Bronchial epithelial cell (primary cell): Measurements from ENCODE around the gene TMEM236. TPM values are rescaled to one million over a fixed set of nuclear protein-coding genes. Genes with fewer than 3 reads are reported as not detected.

Experiments
- DNase-seq: peaks from one replicate; pipeline ENCODE4 v3.0.0-alpha.2; 2010; ENCODE audit warnings: low read depth
- FAIRE-seq: peaks from 2 replicates; lab custom pipeline; 2011; peaks lifted over from hg19 to GRCh38; lab: Jason Lieb, UNC
- H3K27me3 ChIP-seq: 2 replicates; pipeline ENCODE4 v1.5.1; 2011; ENCODE audit warnings: low read length; ENCODE audit not compliant: control insufficient read depth, insufficient read depth
- H3K36me3 ChIP-seq: 2 replicates; pipeline ENCODE4 v1.5.1; 2011; ENCODE audit warnings: low read length; ENCODE audit not compliant: control insufficient read depth, insufficient read depth
- H3K4me3 ChIP-seq: 2 replicates; pipeline ENCODE4 v1.5.1; 2011; ENCODE audit warnings: mild to moderate bottlenecking, low read depth, low read length, control low read depth
- total RNA-seq: library from RNA; depleted of rRNA; stranded (reverse); fragments of >200 nt; gene quantifications from 2 replicates; pipeline ENCODE4 v1.2.1, GENCODE V29; 2014
- TF ChIP-seq, protein P1 (sequence below): IDR thresholded peaks from 2 replicates; pipeline ENCODE4 v1.5.1; 2011; ENCODE audit warnings: mild to moderate bottlenecking, moderate library complexity, low read length, control low read depth, inconsistent platforms; ENCODE audit not compliant: insufficient read depth, severe bottlenecking

TMEM236 gene
- total RNA-seq, 1 donor from 2014 or later = under 0.01 TPM

DNA sequence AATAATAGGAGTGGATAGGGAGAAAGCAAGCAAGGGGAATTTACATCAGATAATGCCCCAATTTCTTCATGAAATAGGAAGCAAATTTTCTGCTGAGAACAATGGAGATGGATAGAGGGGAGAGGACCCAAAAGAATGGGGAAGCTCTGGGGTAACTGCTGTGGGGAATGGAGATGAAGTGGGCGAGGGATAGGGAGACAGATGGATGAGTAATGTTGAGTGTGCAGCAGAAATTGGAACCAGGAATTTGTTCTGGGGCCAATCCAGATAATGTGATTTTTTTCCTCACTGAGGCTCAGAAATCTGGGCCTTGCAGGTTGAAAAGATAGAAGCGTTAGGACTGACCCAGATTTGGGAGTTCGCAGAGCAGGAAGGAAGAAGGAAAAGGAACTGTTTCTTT lies 32.7 kb downstream of the TMEM236 start:
- Histone ChIP-seq H3K36me3 (no peaks in the 10 kb centered on the region), H3K27me3 (no peaks in the 10 kb centered on the region), H3K4me3 (no peak overlapping the region)
- no peak for FAIRE-seq
- DNase-seq = peak; percentile 72
- TF ChIP-seq, protein P1, sequence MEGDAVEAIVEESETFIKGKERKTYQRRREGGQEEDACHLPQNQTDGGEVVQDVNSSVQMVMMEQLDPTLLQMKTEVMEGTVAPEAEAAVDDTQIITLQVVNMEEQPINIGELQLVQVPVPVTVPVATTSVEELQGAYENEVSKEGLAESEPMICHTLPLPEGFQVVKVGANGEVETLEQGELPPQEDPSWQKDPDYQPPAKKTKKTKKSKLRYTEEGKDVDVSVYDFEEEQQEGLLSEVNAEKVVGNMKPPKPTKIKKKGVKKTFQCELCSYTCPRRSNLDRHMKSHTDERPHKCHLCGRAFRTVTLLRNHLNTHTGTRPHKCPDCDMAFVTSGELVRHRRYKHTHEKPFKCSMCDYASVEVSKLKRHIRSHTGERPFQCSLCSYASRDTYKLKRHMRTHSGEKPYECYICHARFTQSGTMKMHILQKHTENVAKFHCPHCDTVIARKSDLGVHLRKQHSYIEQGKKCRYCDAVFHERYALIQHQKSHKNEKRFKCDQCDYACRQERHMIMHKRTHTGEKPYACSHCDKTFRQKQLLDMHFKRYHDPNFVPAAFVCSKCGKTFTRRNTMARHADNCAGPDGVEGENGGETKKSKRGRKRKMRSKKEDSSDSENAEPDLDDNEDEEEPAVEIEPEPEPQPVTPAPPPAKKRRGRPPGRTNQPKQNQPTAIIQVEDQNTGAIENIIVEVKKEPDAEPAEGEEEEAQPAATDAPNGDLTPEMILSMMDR = no peak

DNA sequence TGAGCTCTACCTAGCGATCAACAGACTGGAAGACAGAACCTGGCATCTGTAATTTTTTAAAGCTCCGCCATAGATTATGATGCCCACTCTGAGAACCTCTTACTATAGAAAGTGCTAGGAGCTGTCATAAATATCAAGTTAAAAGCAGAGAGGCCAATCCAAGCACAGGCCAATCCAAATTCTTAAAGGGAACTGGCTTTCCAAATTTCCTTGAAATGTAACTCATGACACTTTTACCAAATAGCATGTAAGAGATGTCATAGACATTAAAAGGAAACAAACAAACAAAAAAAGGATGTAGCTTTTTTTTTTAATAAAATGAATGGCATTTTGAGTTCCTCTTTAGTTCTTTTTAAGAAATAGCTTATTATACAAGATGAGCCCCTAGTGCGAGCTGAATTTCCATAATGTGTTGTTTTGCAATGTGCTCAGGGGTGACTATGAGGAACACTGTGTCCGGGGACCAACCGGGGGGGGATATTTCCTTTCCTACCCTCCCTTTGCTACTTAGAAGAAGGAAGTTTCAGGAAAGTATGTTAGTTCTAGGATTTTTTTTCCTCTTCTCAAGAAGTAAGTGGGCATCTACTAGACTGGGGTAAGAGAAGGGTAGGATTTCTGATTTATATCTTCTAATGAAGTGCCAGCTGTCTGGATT lies 33.4 kb downstream of the TMEM236 start:
- DNase-seq = no peak
- Histone ChIP-seq H3K36me3 (no peaks in the 10 kb centered on the region), H3K4me3 (no peak overlapping the region), H3K27me3 (no peaks in the 10 kb centered on the region)
- TF ChIP-seq, protein P1 = no peak
- no peak for FAIRE-seq

DNA sequence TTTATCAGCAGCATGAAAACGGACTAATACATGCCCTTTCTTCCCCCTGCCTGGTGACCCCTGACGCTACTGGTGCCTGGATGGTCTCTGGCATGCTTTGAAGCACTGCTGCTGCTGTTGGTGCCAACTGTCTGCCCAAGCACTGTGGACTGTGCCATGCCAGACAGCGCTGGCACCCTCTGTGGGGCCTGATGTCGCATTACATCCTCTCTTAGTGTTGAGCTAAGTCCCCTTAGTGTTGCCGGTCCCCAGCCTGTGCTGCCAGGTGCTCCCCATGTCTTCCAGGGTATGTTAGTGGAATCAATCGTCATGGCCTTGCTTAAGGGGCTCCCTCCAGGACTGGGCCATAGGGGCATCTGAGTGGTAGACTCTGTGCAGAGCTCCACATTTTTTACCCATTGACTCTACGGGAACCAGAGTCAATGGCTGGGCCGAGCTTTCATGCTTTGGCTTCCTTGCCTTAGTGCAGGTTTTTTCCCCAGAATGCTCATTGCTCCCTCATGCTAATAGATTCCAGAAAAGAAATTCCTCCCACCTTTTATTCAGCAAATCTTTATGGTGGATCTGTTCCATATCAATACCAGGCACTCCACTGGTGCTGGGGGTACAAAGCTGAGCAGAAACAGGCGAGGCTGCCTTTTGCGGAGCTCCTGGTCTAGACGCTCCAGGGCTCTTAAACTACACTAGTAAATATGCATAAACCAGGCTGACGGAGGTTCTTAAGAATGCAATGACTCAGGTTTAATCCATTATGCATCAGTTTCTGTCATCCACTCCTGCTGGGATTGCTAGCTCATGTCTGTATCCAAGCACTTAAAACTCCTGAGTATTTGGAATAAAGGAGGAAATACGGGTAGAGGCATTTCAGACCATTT lies 35.3 kb downstream of the TMEM236 start:
- DNase-seq (peak; percentile 98), FAIRE-seq (no peak)
- H3K27me3 ChIP-seq = no peaks in the 10 kb centered on the region
- no peaks in the 10 kb centered on the region for H3K36me3 ChIP-seq
- TF ChIP-seq, protein P1 = no peak
- no peak overlapping the region for H3K4me3 ChIP-seq

DNA sequence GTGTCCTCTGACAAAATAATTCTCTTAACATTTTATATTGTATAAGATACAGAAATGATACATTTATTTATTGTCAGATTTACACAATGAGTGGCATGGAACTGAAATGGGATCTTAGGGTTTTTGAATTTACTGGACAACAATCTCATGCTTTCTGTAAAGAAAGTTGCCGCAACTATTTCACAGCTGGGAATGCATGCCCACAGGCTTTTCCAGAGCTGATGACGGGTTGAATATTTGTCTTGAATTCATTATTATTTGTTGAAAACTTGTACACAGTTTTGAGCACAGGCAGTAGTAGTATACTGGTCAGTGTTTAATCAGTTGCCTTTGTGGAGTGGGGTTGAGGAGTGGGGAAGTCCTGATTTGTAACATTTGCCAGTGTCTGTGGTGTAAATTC lies 36.6 kb downstream of the TMEM236 start:
- DNase-seq = no peak
- FAIRE-seq = no peak
- H3K27me3 ChIP-seq = no peaks in the 10 kb centered on the region
- TF ChIP-seq, protein P1 = no peak
- no peak overlapping the region for H3K4me3 ChIP-seq
- no peaks in the 10 kb centered on the region for H3K36me3 ChIP-seq

DNA sequence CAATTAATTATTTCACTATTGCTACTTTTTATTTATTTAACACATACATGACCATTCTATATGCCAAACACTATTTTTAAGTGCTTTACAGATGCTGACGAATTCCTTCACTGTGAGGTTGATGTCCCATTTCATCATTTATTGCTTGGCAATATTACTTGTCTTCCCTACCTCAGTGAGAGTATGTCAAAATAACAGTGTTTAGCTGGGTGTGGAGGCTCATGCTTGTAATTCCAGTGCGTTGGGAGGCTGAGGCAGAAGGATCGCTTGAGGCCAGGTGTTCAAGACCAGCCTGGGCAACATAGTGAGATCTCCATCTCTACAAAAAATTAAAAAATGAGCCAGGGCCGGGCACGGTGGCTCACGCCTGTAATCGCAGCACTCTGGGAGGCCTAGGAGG lies 37.4 kb downstream of the TMEM236 start:
- DNase-seq (no peak), FAIRE-seq (no peak)
- Histone ChIP-seq H3K27me3 (no peaks in the 10 kb centered on the region), H3K4me3 (no peak overlapping the region), H3K36me3 (no peaks in the 10 kb centered on the region)
- TF ChIP-seq, protein P1 = no peak
